C4-2B (cell line): ENCODE measurements around the gene SLIT3.

Source experiments
- CTCF ChIP-seq: fragments of 450-650 bp; conservative IDR thresholded peaks from 2 replicates; pipeline ENCODE4 v1.5.1; 2017; ENCODE audit warnings: mild to moderate bottlenecking
- ZFX ChIP-seq: fragments of 450-650 bp; IDR thresholded peaks from 2 replicates; pipeline ENCODE4 v1.6.1; 2017

GRCh38 chr5:168796000-168796399 is 504.9 kb downstream of the SLIT3 start:
- TF ChIP-seq CTCF = no peak
- TF ChIP-seq ZFX = no peak
